Stimulated activated CD4-positive, alpha-beta T cell treated with anti-CD3 and anti-CD28 coated beads, Interleukin-4, amount 100 ng/mL, for 4 hours (primary cell): Measurements from ENCODE around the gene IL1R1.
A peak's percentile ranks its signal among the peaks of the same experiment; 100 is the strongest.
"Not testable (repeated sequence)": the region's sequence is repeated elsewhere in the genome, so short reads cannot be mapped to it uniquely, and the experiment has no call there.

Source experiments
- DNase-seq, 2 experiments: peaks; one replicate each; pipeline ENCODE4 v3.0.0-alpha.2; 2020

Gene IL1R1, protein sequence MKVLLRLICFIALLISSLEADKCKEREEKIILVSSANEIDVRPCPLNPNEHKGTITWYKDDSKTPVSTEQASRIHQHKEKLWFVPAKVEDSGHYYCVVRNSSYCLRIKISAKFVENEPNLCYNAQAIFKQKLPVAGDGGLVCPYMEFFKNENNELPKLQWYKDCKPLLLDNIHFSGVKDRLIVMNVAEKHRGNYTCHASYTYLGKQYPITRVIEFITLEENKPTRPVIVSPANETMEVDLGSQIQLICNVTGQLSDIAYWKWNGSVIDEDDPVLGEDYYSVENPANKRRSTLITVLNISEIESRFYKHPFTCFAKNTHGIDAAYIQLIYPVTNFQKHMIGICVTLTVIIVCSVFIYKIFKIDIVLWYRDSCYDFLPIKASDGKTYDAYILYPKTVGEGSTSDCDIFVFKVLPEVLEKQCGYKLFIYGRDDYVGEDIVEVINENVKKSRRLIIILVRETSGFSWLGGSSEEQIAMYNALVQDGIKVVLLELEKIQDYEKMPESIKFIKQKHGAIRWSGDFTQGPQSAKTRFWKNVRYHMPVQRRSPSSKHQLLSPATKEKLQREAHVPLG

DNA sequence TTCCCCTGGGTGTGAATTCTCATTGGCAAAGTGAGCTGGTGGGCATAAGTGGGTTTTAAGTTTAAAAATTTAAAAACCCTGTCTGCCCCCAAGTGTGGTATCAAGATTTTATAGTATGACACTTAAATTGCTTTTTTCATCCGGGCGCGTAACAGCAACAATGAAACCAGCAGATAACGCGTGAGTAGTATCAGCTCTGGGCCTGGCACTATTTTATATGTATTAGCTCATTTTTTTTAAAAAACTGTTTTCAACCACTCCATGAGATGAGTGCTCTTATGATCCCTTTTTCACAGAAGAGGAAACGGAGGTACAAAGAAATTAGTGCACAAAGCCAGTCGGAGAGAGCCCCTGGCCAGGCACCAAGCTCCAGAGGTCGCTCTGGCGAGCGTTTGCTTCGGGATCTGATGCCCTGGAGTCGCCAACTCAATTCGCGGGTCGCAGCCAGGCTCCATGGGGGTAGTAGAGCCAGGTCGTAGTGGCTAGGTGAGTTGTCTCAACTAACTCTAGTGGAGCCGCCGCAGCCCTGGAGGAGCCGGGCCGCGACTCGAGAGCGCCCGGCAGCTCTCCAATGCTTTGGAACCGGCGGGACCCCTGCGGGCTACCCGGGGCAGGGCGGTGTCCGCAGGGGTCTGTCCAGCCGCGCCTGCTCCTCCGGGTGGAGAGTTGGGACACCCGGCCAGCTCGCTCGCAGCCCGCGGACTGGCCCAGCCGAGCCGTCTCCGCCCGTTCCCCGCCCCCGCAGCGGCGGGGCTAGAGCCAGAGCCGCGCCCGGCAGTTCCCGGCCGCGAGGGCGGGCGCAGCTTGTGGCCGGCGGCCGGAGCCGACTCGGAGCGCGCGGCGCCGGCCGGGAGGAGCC, at the start of gene IL1R1:
IL1R1 (plus strand) TSS at position 777 of the 859 bp plus-strand sequence. CDS start 14,979 bp downstream, outside the sequence.
- peak in 1 of 2 experiments; percentile 39 for DNase-seq

DNA sequence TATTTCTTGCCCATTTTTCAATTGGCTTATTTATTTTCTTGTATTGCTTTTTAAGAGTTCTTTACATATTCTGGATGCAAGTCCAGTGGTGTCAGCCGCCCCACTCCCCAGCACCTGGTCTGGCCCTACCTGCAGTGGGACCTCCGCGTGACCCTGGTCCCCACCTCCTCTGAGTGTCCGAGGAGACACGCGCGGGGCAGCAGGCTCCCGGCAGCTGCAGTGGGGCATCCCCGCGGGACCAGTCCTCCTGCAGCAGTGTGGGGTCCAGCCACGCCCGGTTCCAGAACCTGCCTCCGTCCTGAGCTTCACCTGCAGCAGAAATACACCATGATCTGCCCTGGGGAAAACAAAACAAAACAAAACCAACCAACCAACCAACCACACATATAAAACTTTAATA, 48.9 kb upstream of the IL1R1 start:
- DNase-seq: no peak

DNA sequence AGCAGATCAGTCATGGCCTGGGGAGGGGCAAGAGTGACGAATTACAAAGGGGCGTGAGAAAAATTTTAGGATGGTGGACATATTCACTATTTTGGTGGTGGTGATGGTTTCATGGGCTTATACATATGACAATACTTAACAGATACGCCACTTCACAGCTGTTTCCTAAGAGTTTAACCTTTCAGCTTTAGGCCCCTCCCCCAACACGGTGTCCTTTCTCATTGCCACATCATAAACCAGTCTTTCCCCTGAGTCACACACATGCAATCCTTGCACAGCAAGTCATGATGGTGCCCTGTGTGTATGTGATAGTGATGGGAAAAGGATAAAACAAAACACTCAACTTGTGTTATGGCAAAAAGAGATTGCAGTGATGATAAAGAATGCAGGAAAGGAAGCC, 47.6 kb upstream of the IL1R1 start:
- DNase-seq: peak in 1 of 2 experiments; percentile 48

DNA sequence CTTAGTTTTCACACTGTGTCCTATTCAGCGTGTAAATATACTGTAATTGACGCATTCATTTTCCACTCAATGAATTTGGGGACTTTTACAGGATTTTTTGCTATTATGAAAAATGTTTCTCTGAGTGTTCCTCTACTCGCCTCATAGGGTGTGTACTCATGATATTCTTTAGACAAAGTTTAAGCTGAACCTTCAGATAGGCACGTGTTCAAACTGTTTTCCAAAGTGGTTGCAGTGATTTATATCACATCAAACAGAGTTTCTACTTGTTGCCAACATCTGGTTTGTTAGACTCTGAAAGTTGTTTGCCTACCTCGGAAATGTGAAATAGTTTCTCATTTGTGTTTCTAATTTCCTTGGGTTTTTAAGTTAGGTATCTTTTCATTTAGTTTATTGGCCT, 46.4 kb upstream of the IL1R1 start:
- DNase-seq: no peak

DNA sequence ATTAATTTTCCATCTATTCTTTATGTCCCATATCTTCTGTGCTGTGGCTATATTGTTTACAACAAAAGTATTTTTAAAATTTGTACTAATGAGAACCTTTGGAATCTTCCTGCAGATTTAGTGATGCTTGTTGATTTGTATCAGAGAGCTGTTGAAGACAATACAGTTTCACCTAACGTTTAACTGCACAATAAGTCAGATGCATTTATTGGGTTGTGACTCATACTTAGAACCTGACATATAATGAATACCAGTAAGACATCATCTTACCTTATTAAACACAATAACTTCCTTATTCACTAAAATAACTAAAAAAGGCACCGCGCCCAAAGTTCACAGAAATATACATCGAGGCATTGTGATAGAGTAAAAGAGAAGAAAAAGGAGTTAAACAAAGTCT, 43.8 kb upstream of the IL1R1 start:
- DNase-seq: no peak

DNA sequence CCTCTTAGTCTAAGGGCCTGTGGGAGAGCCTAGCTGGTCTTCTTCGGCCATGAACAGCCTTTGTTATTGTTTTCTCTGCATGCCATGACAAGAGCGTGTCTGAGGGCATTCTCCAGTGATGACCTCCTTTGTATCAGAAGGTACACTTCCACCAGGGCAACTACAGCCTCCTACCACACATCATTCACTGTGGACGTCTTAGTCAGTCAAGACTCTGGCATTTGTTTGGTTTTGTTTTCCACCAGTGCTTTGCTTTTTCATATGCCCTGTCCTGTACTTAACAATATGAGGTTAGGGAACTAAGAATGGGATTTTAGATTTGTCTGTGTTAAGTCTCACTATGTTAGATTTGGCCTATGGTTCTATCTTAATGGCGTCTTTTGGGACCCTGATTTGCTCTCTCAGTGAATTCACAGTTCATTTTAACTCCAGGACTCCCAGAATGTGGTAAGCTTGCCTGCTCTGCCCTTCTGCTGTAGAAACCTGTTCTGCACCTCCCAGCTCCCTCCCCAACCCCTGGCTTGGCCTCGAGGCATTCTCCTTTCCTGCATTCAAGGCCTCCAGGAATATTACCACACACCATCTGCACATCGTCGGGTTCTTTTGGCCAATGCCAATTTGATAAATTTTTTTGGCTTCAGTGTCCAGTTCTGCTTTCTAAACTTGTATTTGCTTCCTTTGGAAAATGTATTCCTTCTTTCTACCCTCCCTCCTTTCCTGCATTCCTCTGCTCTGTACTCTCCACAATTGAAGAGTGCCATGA, 42.8 kb upstream of the IL1R1 start:
- no peak for DNase-seq

DNA sequence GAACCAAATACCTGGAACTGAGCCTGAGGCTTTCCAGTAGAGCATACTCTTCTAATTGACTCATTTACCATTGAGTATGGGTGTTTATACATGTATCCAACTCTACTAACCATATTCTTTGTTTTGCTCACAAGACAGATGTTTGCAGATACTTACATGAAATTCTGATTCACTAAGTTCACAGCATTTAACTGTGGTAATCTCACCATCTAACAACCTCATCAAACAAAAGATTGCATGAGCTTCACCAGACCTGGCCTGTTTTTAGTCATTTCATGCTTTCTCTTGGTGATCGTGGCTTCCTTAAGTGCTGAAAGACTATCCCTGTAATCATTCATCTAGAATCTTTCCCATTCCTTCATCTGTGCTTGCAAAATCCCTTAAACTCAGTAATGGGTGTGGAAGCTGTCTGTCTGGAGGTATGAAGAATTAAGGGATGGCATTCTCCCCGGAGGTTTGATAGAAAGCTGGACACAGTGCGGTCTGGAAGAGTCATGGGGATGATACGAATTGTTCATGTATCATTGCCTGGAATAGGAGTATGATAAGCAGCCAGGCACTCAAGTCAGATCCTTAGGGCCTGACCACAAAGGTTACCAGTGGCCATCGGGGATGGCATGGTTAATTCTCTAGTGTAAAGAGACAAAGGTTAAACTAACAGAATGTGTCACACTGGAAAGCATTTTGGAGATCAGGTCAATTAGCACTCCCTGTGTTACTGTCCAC, 42.0 kb upstream of the IL1R1 start:
- no peak for DNase-seq

DNA sequence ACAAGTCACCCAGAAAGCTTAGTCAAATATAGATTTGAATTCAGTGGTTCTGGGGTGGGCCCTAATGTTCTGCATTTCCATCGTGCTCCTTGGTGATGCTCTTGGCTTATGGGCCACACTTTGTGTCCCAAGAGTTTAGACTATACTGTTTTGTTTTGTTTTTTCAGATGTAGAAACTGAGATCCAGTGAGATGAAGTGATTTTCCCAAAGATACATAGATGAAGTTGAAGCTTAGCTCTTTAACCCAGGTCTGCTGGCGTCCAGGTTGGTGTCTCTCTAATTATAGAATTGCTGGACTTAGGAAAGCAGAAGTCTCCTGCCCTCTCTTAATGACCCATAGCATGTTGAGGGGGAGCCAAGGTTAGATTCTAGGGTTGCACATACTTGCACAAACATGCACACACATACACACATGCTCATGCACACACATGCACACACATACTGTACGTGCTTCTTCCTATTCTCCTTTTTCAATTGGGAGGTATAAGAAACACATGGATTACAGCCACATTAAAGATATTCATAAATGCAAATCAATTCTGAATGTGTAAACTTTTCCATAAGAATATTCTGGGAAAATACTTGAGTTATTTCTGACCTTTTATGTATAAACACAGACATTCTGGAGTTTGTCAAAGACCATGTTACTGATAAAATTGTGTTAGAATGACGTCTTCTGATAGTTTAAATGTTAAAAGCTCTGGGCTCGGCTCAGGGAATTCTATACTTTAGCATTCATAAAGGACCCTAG, 41.3 kb upstream of the IL1R1 start:
- DNase-seq: no peak

DNA sequence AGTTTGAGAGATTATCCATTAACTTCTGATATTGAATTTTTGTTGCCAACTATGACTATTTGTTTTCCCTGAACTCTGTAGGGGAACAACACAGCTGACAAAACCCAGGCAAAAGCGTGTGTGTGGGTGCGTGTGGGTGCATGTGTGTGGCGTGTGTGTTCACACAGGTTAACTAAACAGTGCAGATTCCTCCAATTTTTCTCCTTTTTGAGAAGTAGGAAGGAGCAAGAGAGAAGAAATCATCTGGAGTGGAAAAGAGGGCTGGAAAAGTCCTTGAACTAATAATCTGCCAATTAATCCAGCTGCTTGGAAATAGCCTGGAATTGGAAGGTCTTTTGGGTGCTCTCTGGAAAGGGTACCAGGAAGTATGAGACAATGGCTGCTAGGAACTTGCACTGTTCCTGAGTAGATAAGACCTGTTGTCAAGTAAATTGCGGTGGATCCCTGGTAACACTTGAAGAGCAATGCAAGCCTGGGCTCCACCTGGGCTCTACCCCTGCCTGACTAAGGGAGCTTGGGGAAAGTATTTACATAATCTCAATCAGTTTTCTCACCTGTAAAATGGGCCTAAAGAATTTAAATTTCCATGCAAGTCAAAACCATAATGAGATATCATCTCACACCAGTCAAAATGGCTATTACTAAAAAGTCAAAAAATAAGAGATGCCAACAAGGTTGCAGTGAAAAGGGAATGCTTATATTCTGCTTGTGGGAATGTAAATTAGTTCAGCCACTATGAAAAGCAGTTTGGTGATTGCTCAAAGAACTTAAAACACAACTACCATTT, 40.5 kb upstream of the IL1R1 start:
- no peak for DNase-seq

DNA sequence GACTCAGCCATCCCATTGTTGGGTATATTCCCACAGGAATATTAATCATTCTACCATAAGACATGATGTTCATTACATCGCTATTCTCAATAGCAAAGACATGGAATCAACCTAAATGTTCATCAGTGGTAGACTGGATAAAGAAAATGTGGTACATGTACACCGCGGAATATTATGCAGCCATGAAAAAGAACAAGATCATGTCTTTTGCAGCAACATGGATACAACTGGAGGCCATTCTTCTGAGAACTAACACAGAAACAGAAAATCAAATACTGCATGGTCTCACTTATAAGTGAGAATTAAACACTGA, 40.0 kb upstream of the IL1R1 start:
- DNase-seq: not testable (repeated sequence)

DNA sequence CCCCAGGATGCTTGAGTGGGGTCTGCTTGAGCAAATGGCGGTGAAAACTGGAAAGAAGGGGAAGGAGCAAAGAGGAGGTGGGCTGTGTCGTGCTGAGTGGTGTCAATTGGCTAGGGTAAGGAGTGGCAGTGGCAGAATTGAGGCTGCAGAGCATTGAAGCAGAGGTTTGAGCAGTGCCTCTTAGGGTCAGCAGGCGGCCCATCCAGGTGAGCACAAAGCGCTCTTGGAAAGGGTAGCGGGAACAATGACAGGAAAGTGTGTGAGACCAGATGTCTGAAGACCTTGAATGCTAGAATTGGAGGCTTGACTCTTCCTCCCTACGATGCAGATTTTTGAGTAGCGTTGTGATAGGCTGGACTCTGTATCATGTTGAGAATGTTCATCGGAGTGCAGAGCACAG, 39.3 kb upstream of the IL1R1 start:
- no peak for DNase-seq

DNA sequence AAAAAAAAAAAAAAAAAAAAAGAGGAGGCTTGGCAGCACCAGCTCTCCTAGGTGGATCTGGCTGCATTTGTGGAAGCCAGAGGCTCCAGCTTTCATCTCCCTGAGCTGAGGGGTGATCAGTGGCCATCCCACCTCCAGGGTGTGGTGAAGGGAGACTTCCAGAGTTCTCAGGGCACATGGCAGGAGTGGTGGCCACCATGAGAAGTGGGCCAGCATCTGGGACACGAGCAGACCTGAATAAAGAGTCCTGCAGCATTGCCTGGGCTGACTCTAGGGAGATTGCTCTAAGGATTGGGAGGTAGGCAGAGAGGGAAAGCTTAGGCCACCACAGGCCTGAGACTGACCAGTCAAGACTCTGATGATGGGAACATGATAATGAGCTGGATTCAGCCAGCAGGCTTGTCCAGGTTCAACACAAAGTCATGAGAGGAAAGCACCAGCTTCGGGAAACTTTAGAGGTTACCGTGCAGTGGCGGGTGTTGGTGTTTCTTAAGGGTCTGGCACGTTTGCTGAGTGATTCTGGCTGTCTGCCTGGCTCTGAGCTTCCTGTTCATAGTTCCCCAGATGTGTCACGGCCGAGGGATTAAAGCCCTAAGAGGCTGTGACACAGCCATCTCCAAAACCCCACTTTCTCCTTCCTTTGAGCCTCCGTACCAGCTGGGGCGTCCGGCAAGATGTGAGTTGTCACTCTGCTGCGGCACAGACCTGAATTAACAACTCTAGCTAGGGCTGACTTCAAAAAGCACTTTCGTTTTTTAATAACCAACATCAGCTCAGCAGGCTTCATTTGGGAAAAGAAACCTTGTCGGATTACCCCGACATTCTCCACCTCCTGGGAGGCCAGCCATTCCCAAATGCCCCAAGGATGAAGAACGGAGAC, 38.3 kb upstream of the IL1R1 start:
- peak; percentile 61 to 78 for DNase-seq

DNA sequence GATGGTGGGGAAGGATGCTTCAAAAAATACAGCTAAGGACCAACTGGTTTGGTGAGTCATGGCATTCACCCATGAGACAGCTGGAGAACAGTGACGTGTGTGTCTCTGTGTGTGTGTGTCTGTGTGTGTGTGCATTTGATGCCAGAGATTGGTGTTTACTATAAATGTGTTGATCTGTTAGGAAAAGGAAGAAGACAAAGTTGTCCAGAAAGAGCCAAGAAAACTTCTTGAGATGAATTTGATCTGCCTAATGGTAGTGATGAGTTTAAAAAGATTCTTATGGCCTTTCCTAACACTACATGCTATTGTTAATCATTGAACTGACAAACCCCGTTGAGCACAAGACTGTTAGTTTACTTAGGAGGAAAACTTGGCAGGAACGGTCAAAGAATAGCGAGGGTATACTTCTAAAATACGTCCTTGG, 36.4 kb upstream of the IL1R1 start:
- DNase-seq: no peak

DNA sequence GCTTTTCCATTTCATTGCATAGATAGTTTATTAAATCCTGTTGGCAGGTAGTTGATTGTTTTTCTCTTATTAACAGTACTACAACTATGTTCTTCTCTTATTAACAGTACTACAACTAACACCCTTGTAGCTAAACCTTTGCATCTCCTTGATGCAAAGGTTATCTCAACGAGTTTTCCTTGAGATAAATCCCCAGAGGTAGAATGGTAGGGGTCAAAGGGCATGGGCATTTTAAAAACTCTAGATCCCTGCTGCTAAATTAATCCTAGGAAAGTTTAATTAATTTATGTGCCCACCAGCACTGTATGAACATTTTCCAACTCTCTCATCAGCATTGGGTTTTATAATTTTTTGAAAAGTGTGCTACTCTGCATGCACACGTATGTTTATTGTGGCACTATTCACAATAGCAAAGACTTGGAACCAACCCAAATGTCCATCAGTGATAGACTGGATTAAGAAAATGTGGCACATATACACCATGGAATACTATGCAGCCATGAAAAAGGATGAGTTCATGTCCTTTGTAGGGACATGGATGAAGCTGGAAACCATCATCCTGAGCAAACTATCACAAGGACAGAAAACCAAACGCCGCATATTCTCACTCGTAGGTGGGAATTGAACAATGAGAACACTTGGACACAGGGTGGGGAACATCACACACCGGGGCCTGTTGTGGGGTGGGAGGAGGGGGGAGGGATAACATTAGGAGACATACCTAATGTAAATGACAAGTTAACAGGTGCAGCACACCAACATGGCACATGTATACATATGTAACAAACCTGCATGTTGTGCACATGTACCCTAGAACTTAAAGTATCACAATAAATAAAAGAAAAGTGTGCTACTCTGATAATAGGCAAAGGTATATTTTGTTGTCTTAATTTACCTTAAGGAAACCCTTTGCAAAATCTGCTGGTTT, 35.5 kb upstream of the IL1R1 start:
- not testable (repeated sequence) for DNase-seq

DNA sequence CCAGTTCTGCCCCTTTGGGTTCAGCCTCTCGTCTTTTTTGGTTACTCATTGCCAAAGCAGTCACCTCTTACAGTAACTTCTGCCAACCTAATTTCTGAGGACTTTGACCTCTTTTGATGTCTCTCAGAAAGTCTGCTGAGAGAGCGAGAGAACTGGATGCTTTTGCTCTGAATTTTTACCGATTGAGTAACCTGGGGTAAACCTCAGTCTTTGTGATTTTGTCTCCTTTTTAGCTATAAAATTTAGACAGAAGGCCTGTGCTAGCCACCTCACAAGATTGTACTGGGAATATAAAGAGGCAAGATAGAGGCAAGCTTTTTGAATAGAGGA, 34.8 kb upstream of the IL1R1 start:
- DNase-seq: no peak

DNA sequence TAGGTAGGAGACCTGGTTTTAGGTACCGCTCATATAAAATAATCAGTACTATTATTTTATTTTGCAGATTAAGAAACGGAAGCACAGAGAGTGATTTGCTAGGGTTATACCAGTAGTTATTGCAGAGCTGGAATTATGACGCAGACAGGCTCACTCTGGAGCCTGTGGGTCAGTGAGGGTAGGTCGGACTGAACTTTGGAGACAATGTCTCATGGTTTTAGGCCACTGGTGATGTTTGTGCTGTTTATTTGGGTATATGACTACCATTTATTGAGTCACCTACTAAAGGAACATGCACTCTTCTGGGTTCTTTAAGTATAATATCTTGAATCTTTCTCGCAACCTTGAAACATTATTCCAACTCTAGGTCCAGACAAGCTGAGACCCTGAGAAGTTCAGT, 33.5 kb upstream of the IL1R1 start:
- no peak for DNase-seq

DNA sequence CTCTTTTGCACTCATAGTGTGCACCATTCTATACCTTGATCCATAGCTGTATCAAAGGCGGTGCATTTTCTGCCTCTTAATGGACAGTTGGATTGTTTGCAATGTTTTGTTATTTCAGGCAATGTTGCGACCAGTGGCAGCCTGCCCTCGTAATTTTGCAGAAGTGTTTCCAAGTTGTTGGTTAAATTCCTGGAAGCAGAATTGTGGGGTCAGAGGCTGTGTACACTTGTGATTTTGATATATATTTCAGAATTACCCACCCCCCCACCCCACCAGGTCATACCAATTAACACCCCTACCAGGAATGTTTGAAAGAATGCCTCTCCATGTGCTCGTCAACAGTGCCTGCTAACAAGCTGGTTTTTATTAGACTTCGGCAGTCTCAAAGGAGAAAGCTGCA, 32.4 kb upstream of the IL1R1 start:
- DNase-seq: no peak

DNA sequence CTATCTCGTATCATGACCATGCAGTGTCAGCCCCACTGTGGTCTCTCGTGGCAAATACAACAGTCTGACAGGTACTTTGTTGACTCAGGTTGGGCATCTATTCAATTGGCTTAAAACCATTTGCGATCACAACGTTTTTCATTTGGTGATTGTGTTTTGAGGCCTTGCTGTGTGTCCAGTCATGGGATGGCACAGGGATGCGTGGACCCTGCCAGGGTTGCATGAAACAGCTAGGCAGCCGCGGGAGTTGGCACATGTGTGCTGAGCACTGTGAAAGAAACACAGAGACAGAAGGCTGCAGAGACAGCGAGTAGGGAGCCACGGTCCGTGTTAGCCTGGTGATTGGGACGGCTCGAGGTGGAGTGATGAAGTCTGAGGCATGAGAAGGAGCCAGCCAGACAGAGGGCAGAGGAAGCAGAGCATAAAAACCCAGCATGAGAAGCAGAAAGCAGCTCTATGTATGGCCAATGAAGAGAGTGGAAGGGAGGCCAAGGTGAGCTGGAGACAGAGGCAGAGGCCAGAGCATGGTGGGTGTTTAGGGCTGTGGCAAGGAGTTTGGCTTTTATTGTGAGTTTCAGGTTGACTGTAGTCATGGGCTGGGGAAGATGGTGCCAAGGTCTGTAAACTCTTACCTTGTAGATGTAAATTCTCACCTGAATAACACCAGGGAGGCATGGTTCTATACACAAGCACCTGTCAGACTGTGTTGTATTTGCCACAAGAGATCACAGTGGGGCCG, 31.8 kb upstream of the IL1R1 start:
- no peak for DNase-seq
